Measurements from ENCODE around the gene SPON2. TPM values are rescaled to one million over a fixed set of nuclear protein-coding genes. Genes with fewer than 3 reads are reported as not detected.

Gene SPON2
- polyA plus RNA-seq, 1 experiment, result 132 TPM

DNA sequence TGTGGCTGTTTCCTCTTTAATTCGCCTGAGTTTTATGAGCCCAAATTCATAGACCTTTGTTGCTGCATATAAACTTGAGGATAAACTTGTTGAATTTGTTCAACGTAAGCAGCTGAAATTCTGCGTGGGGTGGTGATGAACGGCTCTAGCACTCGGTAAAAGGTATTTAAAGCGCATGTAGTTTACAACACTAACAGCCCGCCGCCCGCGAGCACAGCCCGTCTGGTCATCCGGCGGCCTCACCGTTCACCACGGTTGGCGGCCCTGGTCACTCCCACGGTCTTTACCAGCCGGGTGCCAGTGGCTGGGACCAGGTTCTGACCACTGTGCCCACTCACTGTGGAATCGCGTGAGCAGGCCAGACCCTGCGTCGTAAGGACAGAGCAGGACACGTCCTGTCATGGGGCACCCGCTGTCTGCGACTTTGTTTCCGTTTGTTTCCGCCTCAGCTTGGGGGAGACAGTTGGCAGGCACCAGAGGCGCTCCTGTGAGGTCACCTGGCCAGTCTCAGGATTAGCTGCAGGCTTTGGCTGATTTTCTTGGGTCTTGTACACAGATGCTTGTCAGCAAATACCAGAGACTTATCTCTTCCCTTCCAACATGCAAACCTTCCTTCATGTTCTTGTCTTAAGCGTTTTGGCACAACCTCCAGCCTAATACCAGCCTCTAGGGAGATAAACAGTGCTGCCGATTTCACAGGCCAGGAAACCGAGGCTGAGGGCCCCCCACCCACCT lies 36.8 kb upstream of the SPON2 start:
- H3K27ac ChIP-seq (ENCODE audit: low read depth, low read length), result peak overlapping the region; percentile 80
- TF ChIP-seq, protein P1, sequence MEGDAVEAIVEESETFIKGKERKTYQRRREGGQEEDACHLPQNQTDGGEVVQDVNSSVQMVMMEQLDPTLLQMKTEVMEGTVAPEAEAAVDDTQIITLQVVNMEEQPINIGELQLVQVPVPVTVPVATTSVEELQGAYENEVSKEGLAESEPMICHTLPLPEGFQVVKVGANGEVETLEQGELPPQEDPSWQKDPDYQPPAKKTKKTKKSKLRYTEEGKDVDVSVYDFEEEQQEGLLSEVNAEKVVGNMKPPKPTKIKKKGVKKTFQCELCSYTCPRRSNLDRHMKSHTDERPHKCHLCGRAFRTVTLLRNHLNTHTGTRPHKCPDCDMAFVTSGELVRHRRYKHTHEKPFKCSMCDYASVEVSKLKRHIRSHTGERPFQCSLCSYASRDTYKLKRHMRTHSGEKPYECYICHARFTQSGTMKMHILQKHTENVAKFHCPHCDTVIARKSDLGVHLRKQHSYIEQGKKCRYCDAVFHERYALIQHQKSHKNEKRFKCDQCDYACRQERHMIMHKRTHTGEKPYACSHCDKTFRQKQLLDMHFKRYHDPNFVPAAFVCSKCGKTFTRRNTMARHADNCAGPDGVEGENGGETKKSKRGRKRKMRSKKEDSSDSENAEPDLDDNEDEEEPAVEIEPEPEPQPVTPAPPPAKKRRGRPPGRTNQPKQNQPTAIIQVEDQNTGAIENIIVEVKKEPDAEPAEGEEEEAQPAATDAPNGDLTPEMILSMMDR (IDR thresholded peaks at IDR 0.05; ENCODE audit: low read depth, low read length), result no peak
- ChIA-PET POLR2A (interaction anchor here (0.9 to 1.8 kb wide), 5 partner anchors 8 to 36 kb away, joined by 3 to 10 read pairs (median 5); partner anchors contain the start of gene SPON2), CTCF (no interaction called here)
- H3K9me3 ChIP-seq (ENCODE audit: control insufficient read depth, insufficient read depth, low read length), result peaks cover 10% of the 10 kb centered on the region; the same call in 1 of the 2 replicates
- no peaks in the 10 kb centered on the region for H3K27me3 ChIP-seq (ENCODE audit: control insufficient read depth, insufficient read depth, low read length)
- H3K4me3 ChIP-seq (ENCODE audit: low read depth, low read length), result no peak overlapping the region
- no peak for DNase-seq (ENCODE audit: low read depth, low spot score)

DNA sequence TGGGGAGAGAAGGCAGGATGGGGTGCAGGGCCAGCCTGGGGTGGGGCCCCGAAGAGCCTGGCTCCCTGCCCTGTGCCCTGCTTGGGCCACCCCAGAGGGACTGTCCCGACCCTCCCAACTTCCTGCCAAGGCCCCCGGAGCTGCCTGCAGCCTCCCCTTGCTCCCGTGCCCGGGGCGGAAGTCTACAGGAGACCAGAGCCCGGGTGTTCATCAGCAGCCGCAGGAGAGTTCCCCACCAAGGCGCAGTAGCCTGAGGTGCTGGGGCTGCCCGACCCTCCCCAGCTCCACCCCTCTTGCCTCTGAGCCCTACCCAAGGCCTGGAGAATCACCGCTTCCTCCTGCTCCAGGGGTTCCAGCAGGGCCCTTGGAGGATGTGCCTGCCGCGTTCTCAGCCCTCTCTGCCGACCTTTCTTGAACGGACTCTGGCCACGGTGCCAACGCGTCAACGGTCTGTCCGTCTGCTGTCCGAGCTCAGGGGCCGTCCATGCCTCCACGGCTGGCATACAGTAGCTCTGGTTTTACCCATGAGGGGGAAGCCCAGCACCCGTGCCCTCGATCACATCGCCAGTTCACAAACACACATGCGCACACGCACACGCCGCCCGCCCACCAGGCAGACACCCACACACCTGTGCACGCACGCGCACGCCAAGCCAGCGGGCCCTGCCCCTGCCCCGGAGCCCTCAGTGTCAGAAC lies 36.0 kb upstream of the SPON2 start:
- Histone ChIP-seq H3K27me3 (ENCODE audit: control insufficient read depth, insufficient read depth, low read length) (no peaks in the 10 kb centered on the region), H3K4me3 (ENCODE audit: low read depth, low read length) (no peak overlapping the region), H3K9me3 (ENCODE audit: control insufficient read depth, insufficient read depth, low read length) (peaks cover 10% of the 10 kb centered on the region; the same call in 1 of the 2 replicates), H3K27ac (ENCODE audit: low read depth, low read length) (peak overlapping the region; percentile 80)
- CTCF ChIA-PET, result no interaction called here
- POLR2A ChIA-PET, result interaction anchor here (1.0 to 1.8 kb wide), 5 partner anchors 8 to 40 kb away, joined by 3 to 12 read pairs (median 8); partner anchors contain the start of gene SPON2
- TF ChIP-seq, protein P1 (IDR thresholded peaks at IDR 0.05; ENCODE audit: low read depth, low read length), result no peak
- no peak for DNase-seq (ENCODE audit: low read depth, low spot score)

DNA sequence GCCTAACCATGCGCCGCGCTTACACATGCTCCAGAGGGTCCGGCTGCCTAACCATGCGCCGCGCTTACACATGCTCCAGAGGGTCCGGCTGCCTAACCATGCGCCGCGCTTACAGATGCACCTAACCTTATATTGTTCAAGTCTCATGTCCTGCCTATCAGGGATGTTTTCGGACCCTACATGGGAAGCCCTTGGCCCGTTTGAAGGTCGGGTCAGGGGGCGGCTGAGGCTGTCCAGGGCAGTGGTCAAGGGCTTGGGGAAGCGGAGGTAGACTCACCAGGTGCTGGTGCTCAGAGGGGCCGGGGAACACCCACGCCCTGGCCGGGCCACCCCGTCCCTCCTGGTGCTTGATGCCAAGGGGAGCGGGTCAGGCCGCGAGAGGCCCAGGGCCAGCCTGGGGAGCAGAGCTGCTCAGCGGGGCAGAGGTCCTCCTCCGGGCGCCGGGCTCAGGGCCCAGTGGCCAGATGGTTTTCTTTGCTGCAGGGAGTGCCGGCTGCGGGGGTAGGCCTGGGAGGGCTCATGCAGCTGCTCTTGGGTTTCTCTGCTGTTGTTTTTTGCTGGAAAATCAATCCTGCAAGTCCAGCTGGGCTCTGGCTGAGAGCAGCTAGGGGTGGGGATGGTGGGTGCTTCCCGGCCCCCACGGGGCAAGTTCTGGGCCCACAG lies 35.4 kb upstream of the SPON2 start:
- no peak overlapping the region for H3K4me3 ChIP-seq (ENCODE audit: low read depth, low read length)
- no peaks in the 10 kb centered on the region for H3K27me3 ChIP-seq (ENCODE audit: control insufficient read depth, insufficient read depth, low read length)
- DNase-seq (ENCODE audit: low read depth, low spot score), result peak; percentile 77
- ChIA-PET CTCF (no interaction called here), POLR2A (interaction anchor here (1.0 to 1.4 kb wide), 4 partner anchors 8 to 41 kb away, joined by 3 to 12 read pairs (median 6); partner anchors contain the start of gene SPON2)
- TF ChIP-seq, protein P1 (IDR thresholded peaks at IDR 0.05; ENCODE audit: low read depth, low read length), result no peak
- peaks cover 10% of the 10 kb centered on the region; the same call in 1 of the 2 replicates for H3K9me3 ChIP-seq (ENCODE audit: control insufficient read depth, insufficient read depth, low read length)
- peak overlapping the region; percentile 80 for H3K27ac ChIP-seq (ENCODE audit: low read depth, low read length)

GRCh38 chr4:1207157-1207470 lies 34.7 kb upstream of the SPON2 start:
- Histone ChIP-seq H3K27me3 (ENCODE audit: control insufficient read depth, insufficient read depth, low read length) (no peaks in the 10 kb centered on the region), H3K27ac (ENCODE audit: low read depth, low read length) (no peak overlapping the region), H3K4me3 (ENCODE audit: low read depth, low read length) (no peak overlapping the region), H3K9me3 (ENCODE audit: control insufficient read depth, insufficient read depth, low read length) (peaks cover 10% of the 10 kb centered on the region; the same call in 1 of the 2 replicates)
- DNase-seq (ENCODE audit: low read depth, low spot score), result no peak
- POLR2A ChIA-PET, result interaction anchor here (1.3 kb wide), 1 partner anchor 15 kb away, joined by 8 read pairs; no protein-coding TSS in a partner anchor
- CTCF ChIA-PET, result no interaction called here
- TF ChIP-seq, protein P1 (IDR thresholded peaks at IDR 0.05; ENCODE audit: low read depth, low read length), result no peak

All from AG04450 (cell line).